GM06990 (cell line): Measurements from ENCODE around the gene PRIMA1.

ENCODE experiments used
- DNase-seq: peaks from one replicate; pipeline ENCODE4 v3.0.0-alpha.2; 2011; ENCODE audit not compliant: insufficient read length; ENCODE audit errors: extremely low read depth
- H3K27me3 ChIP-seq: replicated peaks from 2 replicates; pipeline ENCODE4 v1.6.0; 2011; ENCODE audit warnings: low read length; ENCODE audit not compliant: control insufficient read depth, insufficient read depth
- H3K36me3 ChIP-seq: 2 replicates; pipeline ENCODE4 v1.5.1; 2011; ENCODE audit warnings: low read length; ENCODE audit not compliant: control insufficient read depth, insufficient read depth
- H3K4me3 ChIP-seq: replicated peaks from 2 replicates; pipeline ENCODE4 v1.5.1; 2011; ENCODE audit warnings: low read depth, mild to moderate bottlenecking, control low read depth, low read length
- CTCF ChIP-seq: IDR thresholded peaks from 2 replicates; pipeline ENCODE4 v1.5.1; 2011; ENCODE audit warnings: low read length, control low read depth, mild to moderate bottlenecking, inconsistent platforms; ENCODE audit not compliant: insufficient read depth, poor library complexity, severe bottlenecking

Gene PRIMA1

GRCh38 chr14:93720981-93721483 is 67.3 kb downstream of the PRIMA1 start:
- TF ChIP-seq CTCF, result no peak
- Histone ChIP-seq H3K36me3 (no peaks in the 10 kb centered on the region), H3K4me3 (no peak overlapping the region), H3K27me3 (no peaks in the 10 kb centered on the region)
- no peak for DNase-seq

- Histone ChIP-seq H3K4me3 (no peak overlapping the region), H3K36me3 (no peaks in the 10 kb centered on the region), H3K27me3 (no peaks in the 10 kb centered on the region)
- no peak for TF ChIP-seq CTCF
- no peak for DNase-seq
Observed at GRCh38 chr14:93720076-93720815, 68.0 kb downstream of the PRIMA1 start.

GRCh38 chr14:93719256-93719655 is 69.0 kb downstream of the PRIMA1 start:
- Histone ChIP-seq H3K4me3 (no peak overlapping the region), H3K36me3 (no peaks in the 10 kb centered on the region), H3K27me3 (no peaks in the 10 kb centered on the region)
- DNase-seq, result no peak
- no peak for TF ChIP-seq CTCF

DNA sequence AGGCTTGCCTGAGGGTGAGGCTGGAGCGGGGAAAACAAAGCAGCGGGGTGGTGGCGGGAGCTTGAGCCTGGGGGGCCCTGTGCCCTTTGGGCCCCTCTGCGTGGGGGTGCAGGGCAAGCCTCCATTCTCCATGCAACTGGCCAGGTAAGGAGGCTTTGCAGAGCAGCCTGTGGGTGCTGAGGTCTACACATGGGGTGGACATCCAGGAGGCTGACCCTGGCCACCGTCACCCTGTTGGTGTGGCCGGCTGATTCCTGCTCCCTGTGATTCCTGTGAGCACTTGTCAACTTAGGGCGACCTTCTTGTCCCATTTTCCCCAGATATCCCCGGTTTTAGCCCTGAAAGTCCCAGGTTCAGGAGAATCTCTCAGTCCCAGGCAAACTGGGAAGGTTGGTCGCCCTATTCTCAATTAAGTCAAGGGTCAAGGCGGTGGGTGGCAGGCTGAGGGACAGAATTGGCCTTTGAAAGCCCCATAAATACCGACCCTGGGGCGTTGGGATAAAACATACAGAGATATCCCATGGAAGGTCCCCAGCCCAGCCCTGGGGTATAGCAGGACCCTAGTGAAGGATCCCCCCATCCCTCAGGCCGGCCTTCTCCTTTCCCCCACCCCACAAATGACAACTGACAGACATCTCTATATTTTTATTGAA is 70.5 kb downstream of the PRIMA1 start:
- no peak for DNase-seq
- no peaks in the 10 kb centered on the region for H3K36me3 ChIP-seq
- H3K27me3 ChIP-seq, result no peaks in the 10 kb centered on the region
- TF ChIP-seq CTCF, result no peak
- H3K4me3 ChIP-seq, result no peak overlapping the region

- Histone ChIP-seq H3K36me3 (no peaks in the 10 kb centered on the region), H3K27me3 (no peaks in the 10 kb centered on the region), H3K4me3 (no peak overlapping the region)
- no peak for TF ChIP-seq CTCF
- no peak for DNase-seq
Observed at GRCh38 chr14:93716746-93717667, 71.3 kb downstream of the PRIMA1 start.
